ENCODE measurements around the gene SIAH1.

GRCh38 chr16:48371393-48371780 is 13.8 kb downstream of the SIAH1 start:
- TF ChIP-seq EHMT2 (IDR thresholded peaks at IDR 0.05; ENCODE audit: low read depth) (no peak), RAD21 (conservative IDR thresholded peaks at IDR 0.05 in 1 of 2, IDR thresholded peaks at IDR 0.05 in 1 of 2) (no peak), ESRRA (IDR thresholded peaks at IDR 0.05; ENCODE audit: borderline replicate concordance, low read length) (no peak)

All from A549 (cell line).